SK-N-MC (cell line): Measurements from ENCODE around the gene GPATCH4.

ENCODE experiments used
- DNase-seq: peaks from one replicate; pipeline ENCODE4 v3.0.0-alpha.2; 2011; ENCODE audit warnings: low read depth, low spot score
- H3K27ac ChIP-seq: fragments of 200-600 bp; sonication (generic); 2 replicates; pipeline ENCODE4 v1.5.1; 2016; ENCODE audit warnings: mixed run types
- H3K36me3 ChIP-seq: fragments of 200-600 bp; sonication (generic); 2 replicates; pipeline ENCODE4 v1.6.1; 2017; ENCODE audit warnings: antibody characterized with exemption, low read length, mixed read lengths; ENCODE audit not compliant: insufficient read depth
- H3K4me3 ChIP-seq: fragments of 200-600 bp; sonication (generic); 2 replicates; pipeline ENCODE4 v1.5.1; 2016
- H3K9ac ChIP-seq: fragments of 200-600 bp; sonication (generic); 2 replicates; pipeline ENCODE4 v1.8.0; 2017; ENCODE audit warnings: mixed run types, mixed read lengths; ENCODE audit not compliant: insufficient read length
- H3K9me3 ChIP-seq: fragments of 200-600 bp; sonication (generic); 2 replicates; pipeline ENCODE4 v1.6.1; 2017; ENCODE audit warnings: low read depth, mild to moderate bottlenecking, antibody characterized with exemption, low read length, moderate library complexity, mixed read lengths
- EZH2 ChIP-seq: fragments of 200-600 bp; sonication (generic); IDR thresholded peaks from one replicate; pipeline ENCODE4 v1.6.1; 2017; ENCODE audit warnings: antibody characterized with exemption
- FOXP2 ChIP-seq: optimal IDR thresholded peaks from 2 replicates; pipeline ENCODE3; 2011; ENCODE audit warnings: mild to moderate bottlenecking, moderate library complexity; ENCODE audit not compliant: insufficient read depth; ENCODE audit errors: extremely low read length, control extremely low read depth
- POLR2AphosphoS5 ChIP-seq: IDR thresholded peaks from 2 replicates; pipeline ENCODE4 v1.6.1; 2012; ENCODE audit warnings: mild to moderate bottlenecking, low read depth, low read length, borderline replicate concordance

Gene GPATCH4

DNA sequence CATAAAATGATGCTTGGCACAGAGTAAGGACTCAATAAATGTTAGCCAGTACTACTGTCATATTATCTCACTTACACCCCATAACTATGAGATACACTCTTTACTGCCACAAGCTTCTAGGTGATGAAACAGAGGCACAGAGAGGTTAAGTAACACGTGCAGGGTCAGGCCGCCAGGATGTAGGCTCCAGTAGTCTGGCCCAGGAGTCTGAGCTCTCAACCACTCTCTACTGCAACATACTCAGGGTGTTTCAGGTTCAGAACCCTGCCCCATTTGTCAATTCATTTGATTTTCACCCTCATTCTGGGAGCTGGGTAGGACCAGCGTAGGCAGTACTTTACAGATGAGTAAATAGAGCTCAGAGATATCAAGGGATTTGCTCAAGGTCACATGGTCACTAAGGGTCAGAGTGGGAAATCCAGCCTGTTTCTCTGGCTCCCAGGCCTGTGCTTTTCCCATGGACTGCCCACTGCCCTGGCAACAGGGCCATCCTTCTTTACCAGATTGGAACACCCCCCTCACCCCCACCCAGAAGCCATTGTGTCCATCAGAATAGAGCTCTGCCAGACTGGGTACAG is 50.1 kb downstream of the GPATCH4 start:
- no peak overlapping the region for H3K9ac ChIP-seq
- no peaks in the 10 kb centered on the region for H3K9me3 ChIP-seq

DNA sequence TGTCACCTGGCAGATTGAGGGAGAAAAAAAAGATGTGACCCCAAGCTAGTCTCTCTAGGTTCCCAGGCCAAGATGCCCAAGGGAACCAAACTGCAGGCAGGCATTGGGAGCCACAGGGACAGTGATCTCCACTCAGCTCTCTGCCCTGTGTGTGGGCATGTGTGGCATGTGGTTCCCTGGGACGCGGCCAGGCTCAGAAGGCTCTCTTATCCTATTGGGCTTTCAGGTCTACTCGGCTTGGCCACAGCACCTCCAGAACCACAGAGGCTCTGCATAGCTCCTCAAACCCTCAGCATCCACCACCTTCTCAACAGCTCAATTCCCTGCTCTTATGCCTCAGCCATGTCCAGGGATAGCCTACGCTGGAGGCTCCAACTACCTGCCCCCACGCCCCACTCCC is 50.9 kb downstream of the GPATCH4 start:
- Histone ChIP-seq H3K9ac (no peak overlapping the region), H3K36me3 (peaks cover 18% of the 10 kb centered on the region; the same call in 1 of the 2 replicates), H3K9me3 (no peaks in the 10 kb centered on the region), H3K27ac (no peak overlapping the region), H3K4me3 (no peak overlapping the region)
- no peak for DNase-seq
- TF ChIP-seq EZH2: no peak
- TF ChIP-seq FOXP2: no peak
- TF ChIP-seq POLR2AphosphoS5: no peak

More for the DNA sequence above, 50.1 kb downstream of the GPATCH4 start:
- no peak for DNase-seq
- Histone ChIP-seq H3K27ac (no peak overlapping the region), H3K36me3 (peaks cover 25% of the 10 kb centered on the region; the same call in 1 of the 2 replicates), H3K4me3 (no peak overlapping the region)
- no peak for TF ChIP-seq POLR2AphosphoS5
- no peak for TF ChIP-seq FOXP2
- no peak for TF ChIP-seq EZH2

DNA sequence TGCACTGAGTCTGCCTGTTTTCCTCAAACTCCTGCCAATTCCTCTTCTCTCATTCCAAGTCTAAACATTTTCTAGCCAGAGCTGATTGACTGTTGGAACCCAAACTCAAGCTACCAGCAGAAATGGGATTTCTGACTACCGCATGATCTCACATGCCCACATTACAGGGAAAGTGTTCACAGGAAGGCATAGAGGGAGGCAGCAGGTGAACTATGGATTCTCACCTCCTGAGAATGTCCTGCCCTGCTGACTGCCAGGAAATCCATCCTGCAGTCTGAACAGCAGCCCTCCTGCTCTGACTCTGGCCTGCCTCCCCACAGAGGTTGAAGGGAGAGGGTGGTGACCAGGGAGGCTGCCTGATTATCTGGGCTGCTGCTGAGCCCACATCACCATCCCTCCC is 51.4 kb downstream of the GPATCH4 start:
- no peak for DNase-seq
- H3K9me3 ChIP-seq: no peaks in the 10 kb centered on the region
- no peak for TF ChIP-seq FOXP2
- no peak for TF ChIP-seq POLR2AphosphoS5
- no peak for TF ChIP-seq EZH2
- H3K4me3 ChIP-seq: no peak overlapping the region
- H3K27ac ChIP-seq: no peak overlapping the region
- H3K36me3 ChIP-seq: peaks cover 18% of the 10 kb centered on the region; the same call in 1 of the 2 replicates
- no peak overlapping the region for H3K9ac ChIP-seq

DNA sequence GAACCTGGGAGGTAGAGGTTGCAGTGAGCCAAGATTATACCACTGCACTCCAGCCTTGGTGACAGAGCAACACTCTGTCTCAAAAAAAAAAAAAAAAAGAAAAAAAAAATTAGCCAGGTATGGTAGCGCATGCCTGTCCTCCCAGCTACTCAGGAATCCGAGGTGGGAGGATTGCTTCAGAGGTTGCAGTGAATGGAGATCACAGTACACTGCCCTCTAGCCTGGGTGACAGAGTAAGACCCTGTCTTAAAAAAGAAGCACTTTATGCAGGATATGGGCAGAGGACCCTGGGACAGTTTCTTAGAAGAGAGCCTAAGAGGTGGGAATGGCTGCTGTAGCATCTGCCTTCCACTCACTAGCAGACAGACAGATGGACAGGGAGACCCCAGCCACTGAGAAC is 51.9 kb downstream of the GPATCH4 start:
- Histone ChIP-seq H3K9me3 (no peaks in the 10 kb centered on the region), H3K9ac (no peak overlapping the region), H3K27ac (no peak overlapping the region), H3K36me3 (peaks cover 18% of the 10 kb centered on the region; the same call in 1 of the 2 replicates), H3K4me3 (no peak overlapping the region)
- no peak for TF ChIP-seq FOXP2
- no peak for TF ChIP-seq POLR2AphosphoS5
- no peak for TF ChIP-seq EZH2
- DNase-seq: no peak

DNA sequence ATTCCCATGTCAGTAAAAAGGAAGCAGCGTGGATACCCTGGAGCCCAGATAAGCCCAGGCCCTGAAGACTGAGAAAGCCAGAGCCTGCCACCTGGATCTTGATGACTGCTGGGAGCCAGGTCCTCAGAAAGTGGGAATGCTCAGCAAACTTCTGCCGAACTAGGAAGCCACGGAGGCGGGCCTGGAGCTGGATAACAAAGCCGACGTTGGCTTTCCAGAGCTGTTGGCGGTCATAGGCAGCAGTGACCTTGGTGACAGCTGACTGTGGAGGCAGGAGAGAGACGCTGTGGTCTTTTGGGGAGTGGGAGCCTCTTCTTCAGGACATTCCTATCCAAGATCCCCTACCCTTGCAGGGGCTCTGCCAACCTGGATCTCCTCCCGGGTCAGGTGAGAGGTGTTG is 53.3 kb downstream of the GPATCH4 start:
- DNase-seq: no peak
- TF ChIP-seq FOXP2 (no peak), EZH2 (no peak), POLR2AphosphoS5 (no peak)
- Histone ChIP-seq H3K9ac (no peak overlapping the region), H3K36me3 (peaks cover 14% of the 10 kb centered on the region; the same call in 1 of the 2 replicates), H3K4me3 (no peak overlapping the region), H3K27ac (no peak overlapping the region), H3K9me3 (no peaks in the 10 kb centered on the region)

DNA sequence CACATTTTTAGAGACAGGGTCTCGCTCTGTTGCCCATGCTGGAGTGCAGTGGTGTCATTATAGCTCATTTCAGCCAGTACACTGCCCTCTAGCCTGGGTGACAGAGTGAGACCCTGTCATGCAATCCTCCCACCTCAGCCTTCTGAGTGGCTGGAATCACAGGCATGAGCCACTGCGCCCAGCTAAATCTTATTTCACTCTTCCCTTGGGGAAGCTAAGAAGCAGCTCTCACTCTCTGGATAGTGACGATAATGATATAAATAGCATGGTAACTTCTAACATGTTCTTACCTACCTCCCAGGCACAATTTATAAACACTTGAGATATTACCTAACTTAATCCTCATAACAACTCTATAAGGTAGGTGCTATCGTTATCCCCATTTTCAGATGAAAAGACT is 53.8 kb downstream of the GPATCH4 start:
- Histone ChIP-seq H3K9me3 (no peaks in the 10 kb centered on the region), H3K27ac (no peak overlapping the region), H3K36me3 (peaks cover 14% of the 10 kb centered on the region; the same call in 1 of the 2 replicates), H3K9ac (no peak overlapping the region), H3K4me3 (no peak overlapping the region)
- no peak for TF ChIP-seq FOXP2
- no peak for TF ChIP-seq POLR2AphosphoS5
- TF ChIP-seq EZH2: no peak
- no peak for DNase-seq

DNA sequence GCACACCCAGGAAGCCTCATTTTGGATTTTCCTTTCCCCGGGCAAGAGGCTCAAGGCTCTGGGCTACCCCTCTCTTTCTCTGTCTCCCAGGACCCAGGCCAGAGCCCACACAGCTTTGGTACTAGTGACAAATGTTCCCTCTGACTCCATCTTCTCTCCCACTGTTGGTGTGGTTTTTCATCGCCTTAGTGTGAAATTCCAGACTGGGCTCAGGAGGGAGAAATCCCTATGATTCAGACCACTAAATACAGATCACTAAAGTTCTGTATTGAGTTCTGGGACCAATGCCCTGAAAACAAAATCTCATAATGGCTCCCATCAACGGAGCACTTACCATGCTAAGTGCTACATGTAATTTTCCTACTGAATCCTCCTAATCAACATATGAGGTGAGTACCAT is 55.0 kb downstream of the GPATCH4 start:
- no peak for TF ChIP-seq FOXP2
- no peak for TF ChIP-seq EZH2
- no peak for TF ChIP-seq POLR2AphosphoS5
- Histone ChIP-seq H3K27ac (no peak overlapping the region), H3K36me3 (peaks cover 11% of the 10 kb centered on the region; the same call in 1 of the 2 replicates), H3K9me3 (no peaks in the 10 kb centered on the region), H3K4me3 (no peak overlapping the region), H3K9ac (no peak overlapping the region)
- no peak for DNase-seq

DNA sequence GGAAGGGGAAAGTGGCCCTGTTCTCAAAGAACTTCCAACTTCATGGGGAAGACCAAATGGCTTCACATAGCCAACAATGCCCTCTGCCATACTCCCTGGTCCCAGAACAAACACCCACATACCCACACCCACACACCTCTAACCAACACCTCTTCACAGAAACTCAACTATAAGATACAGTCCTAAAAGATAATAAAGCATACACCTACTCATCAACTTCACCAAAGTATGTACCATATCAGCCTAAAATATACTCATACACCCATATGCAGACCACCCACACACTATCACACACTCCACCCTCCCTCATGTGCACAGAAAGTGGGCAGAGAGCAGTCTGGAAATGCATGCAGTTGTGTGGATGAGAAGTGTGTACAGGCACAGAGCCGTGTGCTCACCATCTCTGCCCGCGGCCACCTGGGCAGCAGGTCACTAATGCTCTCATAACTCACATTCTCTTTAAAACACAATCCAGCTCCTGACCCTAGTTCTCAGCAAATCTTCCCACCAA is 56.6 kb downstream of the GPATCH4 start:
- H3K4me3 ChIP-seq: no peak overlapping the region
- no peak overlapping the region for H3K27ac ChIP-seq
- H3K9ac ChIP-seq: no peak overlapping the region
- DNase-seq: no peak
- H3K9me3 ChIP-seq: no peaks in the 10 kb centered on the region
- peaks cover 21% of the 10 kb centered on the region for H3K36me3 ChIP-seq
- no peak for TF ChIP-seq EZH2
- TF ChIP-seq FOXP2: no peak
- TF ChIP-seq POLR2AphosphoS5: no peak
